ENCODE results near the gene SLC39A11. TPM values are rescaled to one million over a fixed set of nuclear protein-coding genes. Genes with fewer than 3 reads are reported as not detected.

SLC39A11 gene
- total and polyA plus RNA-seq, 2 of the 13 experiments (the other 11 are each of a cell fraction or from before 2014, with no cell fraction given): 17.2 to 31.5 TPM

- TF ChIP-seq ZNF691 (CRISPR knock-in tag; IDR thresholded peaks at IDR 0.05; ENCODE audit: borderline replicate concordance, low read depth): no peak
- peak; percentile 60; the same call in 1 of the 2 replicates for TF ChIP-seq SMAD3 (CRISPR knock-in tag; IDR thresholded peaks at IDR 0.05)
- TF ChIP-seq CCAR2 (optimal IDR thresholded peaks at IDR 0.05; ENCODE audit: low read depth, low read length): peak; percentile 32
- TF ChIP-seq CREM (IDR thresholded peaks at IDR 0.05): peak; percentile 57; the same call in 1 of the 2 replicates
- no peak for TF ChIP-seq CREM (CRISPR knock-in tag; IDR thresholded peaks at IDR 0.05)
- TF ChIP-seq SAP130 (CRISPR knock-in tag; IDR thresholded peaks at IDR 0.05; ENCODE audit: low read depth): peak; percentile 52
- no peak for TF ChIP-seq MXD1 (CRISPR knock-in tag; IDR thresholded peaks at IDR 0.05)
- peak; percentile 61 for TF ChIP-seq ASH2L (IDR thresholded peaks at IDR 0.05; ENCODE audit: insufficient read length, low read depth, low read length)
- peak; percentile 80 for TF ChIP-seq HNF1A (IDR thresholded peaks at IDR 0.05; ENCODE audit: low read depth)
- peak; percentile 81; the same call in 1 of the 2 replicates for TF ChIP-seq HNF1A (CRISPR knock-in tag; IDR thresholded peaks at IDR 0.05; ENCODE audit: borderline replicate concordance)
- TF ChIP-seq GFI1 (CRISPR knock-in tag; IDR thresholded peaks at IDR 0.05; ENCODE audit: borderline replicate concordance): peak; percentile 97
- TF ChIP-seq RFX1 (IDR thresholded peaks at IDR 0.05): no peak
- TF ChIP-seq ZNF441 (CRISPR knock-in tag; IDR thresholded peaks at IDR 0.05; ENCODE audit: borderline replicate concordance): peak; percentile 34; the same call in 1 of the 2 replicates
- 0 out of 2 replicates have a peak, but pooled peaks have one; percentile 24 for TF ChIP-seq IKZF5 (CRISPR knock-in tag; IDR thresholded peaks at IDR 0.05)
- no peak for TF ChIP-seq ZMYM4 (CRISPR knock-in tag; IDR thresholded peaks at IDR 0.05)
- TF ChIP-seq ZNF335 (CRISPR knock-in tag; IDR thresholded peaks at IDR 0.05): peak; percentile 21; the same call in 1 of the 2 replicates
- TF ChIP-seq RAD21 (CRISPR knock-in tag; IDR thresholded peaks at IDR 0.05): peak; percentile 5; the same call in 1 of the 2 replicates
- no peak for TF ChIP-seq ZNF720 (CRISPR knock-in tag; IDR thresholded peaks at IDR 0.05)
- TF ChIP-seq TBX2 (CRISPR knock-in tag; IDR thresholded peaks at IDR 0.05; ENCODE audit: borderline replicate concordance): peak; percentile 9; the same call in 1 of the 2 replicates
Observed at GRCh38 chr17:72614871-72615626, 477.4 kb downstream of the SLC39A11 start (continued).

Data from HepG2 (cell line).